ENCODE measurements around the gene ETV6. TPM values are rescaled to one million over a fixed set of nuclear protein-coding genes. Genes with fewer than 3 reads are reported as not detected.

Gene ETV6
- total RNA-seq, 2 experiments from 2014 or later = 17.1 to 19.3 TPM

DNA sequence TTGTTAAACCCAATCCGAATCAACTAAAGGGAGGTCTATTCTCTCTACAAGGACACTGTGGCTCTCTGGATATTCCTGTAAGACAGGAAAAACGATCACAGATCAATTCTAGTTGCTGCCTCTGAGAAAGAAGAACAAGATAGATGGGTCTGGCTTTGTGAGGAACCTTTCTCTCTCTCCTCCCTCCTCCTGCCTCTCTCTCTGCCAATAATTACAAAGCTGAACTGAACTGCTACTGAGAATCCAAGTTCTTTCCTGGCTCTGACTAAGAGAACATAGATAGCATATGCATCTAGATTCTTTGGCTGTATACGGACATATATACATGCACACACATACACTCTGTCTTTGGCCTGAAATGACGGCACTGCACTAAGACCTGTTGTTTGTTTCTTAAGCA lies 27.6 kb downstream of the ETV6 start:
- Histone ChIP-seq H3K4me2 (ENCODE audit: low read length) (no peak overlapping the region), H3K79me2 (ENCODE audit: insufficient read depth, low read depth, low read length) (peaks cover 12% of the 10 kb centered on the region; the same call in 1 of the 2 replicates), H3K9me3 (ENCODE audit: low read length) (no peaks in the 10 kb centered on the region), H3K36me3 (ENCODE audit: insufficient read depth, low read length) (peaks cover 11% of the 10 kb centered on the region), H2AFZ (ENCODE audit: low read length) (no peak overlapping the region), H3K4me1 (ENCODE audit: insufficient read depth, low read length, poor library complexity, severe bottlenecking) (peaks cover 20% of the 10 kb centered on the region), H3K9me2 (ENCODE audit: insufficient read depth, low read length) (no peaks in the 10 kb centered on the region), H4K20me1 (ENCODE audit: insufficient read depth, low read length) (no peaks in the 10 kb centered on the region), H3K27ac (ENCODE audit: low read depth, low read length, poor library complexity, severe bottlenecking) (no peak overlapping the region), H3K4me3 (ENCODE audit: low read depth, low read length, poor library complexity, severe bottlenecking) (no peak overlapping the region)
- ChIA-PET POLR2A (interaction anchor here (0.5 kb wide), 1 partner anchor 148 kb away, joined by 3 read pairs; no protein-coding TSS in a partner anchor), CTCF (ENCODE audit: unreplicated experiment) (no interaction called here)
- intact Hi-C loops (cut with micrococcal nuclease; ENCODE audit: unreplicated experiment) = no loop called here
- no peak for DNase-seq (ENCODE audit: low spot score)
- no peak for TF ChIP-seq EZH2phosphoT487 (IDR thresholded peaks at IDR 0.05; ENCODE audit: borderline replicate concordance, low read depth, low read length)
- TF ChIP-seq CTCF (conservative IDR thresholded peaks at IDR 0.05; ENCODE audit: low read length) = no peak
- BruUV-seq (replicated peaks) = no TSS peak

DNA sequence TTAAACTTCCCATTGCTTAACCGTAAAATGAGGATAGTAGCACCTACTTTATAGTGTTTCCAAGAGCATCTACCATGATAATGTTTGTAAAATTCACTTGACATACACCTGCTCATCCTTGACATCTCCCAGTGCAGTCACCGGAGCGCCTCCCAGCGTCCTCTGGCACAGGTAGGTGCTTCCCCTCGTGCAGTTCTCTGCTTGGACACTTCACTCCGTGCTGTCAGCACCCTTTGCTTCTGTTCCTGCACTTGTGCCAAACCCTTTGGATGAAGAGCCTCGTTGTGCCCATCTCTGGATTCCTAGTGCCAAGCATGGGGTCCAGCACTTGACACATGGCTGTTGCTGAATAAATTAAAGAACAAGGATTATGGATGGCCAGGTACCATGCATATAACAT lies 28.3 kb downstream of the ETV6 start:
- ChIA-PET CTCF (ENCODE audit: unreplicated experiment) (no interaction called here), POLR2A (no interaction called here)
- Histone ChIP-seq H3K9me2 (ENCODE audit: insufficient read depth, low read length) (no peaks in the 10 kb centered on the region), H3K4me3 (ENCODE audit: low read depth, low read length, poor library complexity, severe bottlenecking) (no peak overlapping the region), H4K20me1 (ENCODE audit: insufficient read depth, low read length) (no peaks in the 10 kb centered on the region), H3K4me1 (ENCODE audit: insufficient read depth, low read length, poor library complexity, severe bottlenecking) (peaks cover 20% of the 10 kb centered on the region), H3K27ac (ENCODE audit: low read depth, low read length, poor library complexity, severe bottlenecking) (no peak overlapping the region), H3K4me2 (ENCODE audit: low read length) (no peak overlapping the region), H3K9me3 (ENCODE audit: low read length) (no peaks in the 10 kb centered on the region), H3K79me2 (ENCODE audit: insufficient read depth, low read depth, low read length) (peaks cover 12% of the 10 kb centered on the region; the same call in 1 of the 2 replicates), H2AFZ (ENCODE audit: low read length) (no peak overlapping the region), H3K36me3 (ENCODE audit: insufficient read depth, low read length) (peaks cover 11% of the 10 kb centered on the region)
- intact Hi-C loops (cut with micrococcal nuclease; ENCODE audit: unreplicated experiment) = no loop called here
- no TSS peak for BruUV-seq (replicated peaks)
- DNase-seq (ENCODE audit: low spot score) = no peak
- TF ChIP-seq EZH2phosphoT487 (IDR thresholded peaks at IDR 0.05; ENCODE audit: borderline replicate concordance, low read depth, low read length) (no peak), CTCF (conservative IDR thresholded peaks at IDR 0.05; ENCODE audit: low read length) (no peak)

- Histone ChIP-seq H3K4me3 (ENCODE audit: low read depth, low read length, poor library complexity, severe bottlenecking) (no peak overlapping the region), H3K27ac (ENCODE audit: low read depth, low read length, poor library complexity, severe bottlenecking) (no peak overlapping the region), H3K79me2 (ENCODE audit: insufficient read depth, low read depth, low read length) (peaks cover 21% of the 10 kb centered on the region; the same call in 1 of the 2 replicates), H3K9me3 (ENCODE audit: low read length) (no peaks in the 10 kb centered on the region), H4K20me1 (ENCODE audit: insufficient read depth, low read length) (no peaks in the 10 kb centered on the region), H3K4me1 (ENCODE audit: insufficient read depth, low read length, poor library complexity, severe bottlenecking) (peaks cover 20% of the 10 kb centered on the region), H3K36me3 (ENCODE audit: insufficient read depth, low read length) (peaks cover 11% of the 10 kb centered on the region), H2AFZ (ENCODE audit: low read length) (no peak overlapping the region), H3K9me2 (ENCODE audit: insufficient read depth, low read length) (no peaks in the 10 kb centered on the region), H3K4me2 (ENCODE audit: low read length) (no peak overlapping the region)
- no peak for TF ChIP-seq CTCF (conservative IDR thresholded peaks at IDR 0.05; ENCODE audit: low read length)
- no peak for TF ChIP-seq EZH2phosphoT487 (IDR thresholded peaks at IDR 0.05; ENCODE audit: borderline replicate concordance, low read depth, low read length)
- POLR2A ChIA-PET = interaction anchor here (0.7 kb wide), 1 partner anchor 128 kb away, joined by 3 read pairs; no protein-coding TSS in a partner anchor
- intact Hi-C loops (cut with micrococcal nuclease; ENCODE audit: unreplicated experiment) = no loop called here
- CTCF ChIA-PET (ENCODE audit: unreplicated experiment) = no interaction called here
- no peak for DNase-seq (ENCODE audit: low spot score)
- BruUV-seq (replicated peaks) = no TSS peak
These were observed 29.3 kb downstream of the ETV6 start for GRCh38 chr12:11678781-11679180.
